Measurements from ENCODE around the gene LRMDA.

LRMDA gene

GRCh38 chr10:76375761-76376160 is 944.3 kb downstream of the LRMDA start:
- Histone ChIP-seq H3K27ac (ENCODE audit: low read depth, low read length) (no peak overlapping the region), H3K9me2 (replicated peaks; ENCODE audit: insufficient read depth, low read length) (no peaks in the 10 kb centered on the region), H3K4me3 (ENCODE audit: insufficient read depth, low read length, poor library complexity, severe bottlenecking) (no peak overlapping the region), H2AFZ (ENCODE audit: low read depth, low read length, severe bottlenecking) (no peak overlapping the region), H4K20me1 (ENCODE audit: low read depth, low read length) (no peaks in the 10 kb centered on the region), H3K9ac (ENCODE audit: low read length) (no peak overlapping the region), H3K9me3 (ENCODE audit: insufficient read depth, low read length) (no peaks in the 10 kb centered on the region), H3K4me2 (ENCODE audit: low read depth, low read length, poor library complexity, severe bottlenecking) (no peak overlapping the region), H3K27me3 (ENCODE audit: low read length) (no peaks in the 10 kb centered on the region), H3F3A (ENCODE audit: insufficient read depth) (no peaks in the 10 kb centered on the region), H3K79me2 (ENCODE audit: insufficient read depth, low read length) (no peaks in the 10 kb centered on the region), H3K36me3 (ENCODE audit: low read length) (no peaks in the 10 kb centered on the region)
- TF ChIP-seq EZH2phosphoT487 (conservative IDR thresholded peaks at IDR 0.05; ENCODE audit: low read length) (no peak), CTCF (IDR thresholded peaks at IDR 0.05; ENCODE audit: insufficient read depth, low read length, poor library complexity, severe bottlenecking) (no peak)

GRCh38 chr10:76382381-76382851 is 951.0 kb downstream of the LRMDA start:
- Histone ChIP-seq H3K9ac (ENCODE audit: low read length) (no peak overlapping the region), H2AFZ (ENCODE audit: low read depth, low read length, severe bottlenecking) (no peak overlapping the region), H3K4me3 (ENCODE audit: insufficient read depth, low read length, poor library complexity, severe bottlenecking) (no peak overlapping the region), H3K4me2 (ENCODE audit: low read depth, low read length, poor library complexity, severe bottlenecking) (no peak overlapping the region), H4K20me1 (ENCODE audit: low read depth, low read length) (no peaks in the 10 kb centered on the region), H3K79me2 (ENCODE audit: insufficient read depth, low read length) (no peaks in the 10 kb centered on the region), H3K9me2 (replicated peaks; ENCODE audit: insufficient read depth, low read length) (no peaks in the 10 kb centered on the region), H3F3A (ENCODE audit: insufficient read depth) (no peaks in the 10 kb centered on the region), H3K9me3 (ENCODE audit: insufficient read depth, low read length) (no peaks in the 10 kb centered on the region), H3K27ac (ENCODE audit: low read depth, low read length) (no peak overlapping the region), H3K27me3 (ENCODE audit: low read length) (no peaks in the 10 kb centered on the region), H3K36me3 (ENCODE audit: low read length) (no peaks in the 10 kb centered on the region)
- no peak for TF ChIP-seq CTCF (IDR thresholded peaks at IDR 0.05; ENCODE audit: insufficient read depth, low read length, poor library complexity, severe bottlenecking)
- TF ChIP-seq EZH2phosphoT487 (conservative IDR thresholded peaks at IDR 0.05; ENCODE audit: low read length), result no peak

GRCh38 chr10:76388321-76389023 is 957.0 kb downstream of the LRMDA start:
- H3K9me3 ChIP-seq (ENCODE audit: insufficient read depth, low read length), result no peaks in the 10 kb centered on the region
- no peak overlapping the region for H3K4me3 ChIP-seq (ENCODE audit: insufficient read depth, low read length, poor library complexity, severe bottlenecking)
- no peak overlapping the region for H3K9ac ChIP-seq (ENCODE audit: low read length)
- no peaks in the 10 kb centered on the region for H3K27me3 ChIP-seq (ENCODE audit: low read length)
- no peaks in the 10 kb centered on the region for H3K79me2 ChIP-seq (ENCODE audit: insufficient read depth, low read length)
- no peaks in the 10 kb centered on the region for H3K36me3 ChIP-seq (ENCODE audit: low read length)
- no peaks in the 10 kb centered on the region for H4K20me1 ChIP-seq (ENCODE audit: low read depth, low read length)
- H3K9me2 ChIP-seq (replicated peaks; ENCODE audit: insufficient read depth, low read length), result no peaks in the 10 kb centered on the region
- no peak overlapping the region for H3K4me2 ChIP-seq (ENCODE audit: low read depth, low read length, poor library complexity, severe bottlenecking)
- TF ChIP-seq EZH2phosphoT487 (conservative IDR thresholded peaks at IDR 0.05; ENCODE audit: low read length) (no peak), CTCF (IDR thresholded peaks at IDR 0.05; ENCODE audit: insufficient read depth, low read length, poor library complexity, severe bottlenecking) (no peak)
- H2AFZ ChIP-seq (ENCODE audit: low read depth, low read length, severe bottlenecking), result no peak overlapping the region
- no peak overlapping the region for H3K27ac ChIP-seq (ENCODE audit: low read depth, low read length)
- H3F3A ChIP-seq (ENCODE audit: insufficient read depth), result no peaks in the 10 kb centered on the region

Measured in SU-DHL-6 (cell line).